CD4-positive, CD25-positive, alpha-beta regulatory T cell (primary cell): Measurements from ENCODE around the gene CD40. TPM values are rescaled to one million over a fixed set of nuclear protein-coding genes. Genes with fewer than 3 reads are reported as not detected.

Experiments
- ATAC-seq, 2 donors: fragments of 150-1000 bp; cut with Tn5 transposase; one replicate each; pipeline ENCODE4 v1.10.0; 2021; ENCODE audit warnings: low read depth in 2 of 2, moderate number of reproducible peaks in 2 of 2, moderate library complexity in 1 of 2
- DNase-seq, 3 donors: peaks; one replicate each; pipeline versions ENCODE4 v3.0.0 to v3.0.0-alpha.2; 2012 to 2022; ENCODE audit warnings: mixed read lengths in 1 of 3
- H3K27ac ChIP-seq: one replicate; pipeline ENCODE4 v1.7.0; 2013; ENCODE audit warnings: mild to moderate bottlenecking, low read length; ENCODE audit not compliant: insufficient read depth, poor library complexity, severe bottlenecking
- H3K27me3 ChIP-seq: one replicate; pipeline ENCODE4 v1.7.0; 2013; ENCODE audit warnings: low read length; ENCODE audit not compliant: control insufficient read depth, insufficient read depth
- H3K36me3 ChIP-seq: one replicate; pipeline ENCODE4 v1.7.0; 2013; ENCODE audit warnings: mild to moderate bottlenecking, low read length, moderate library complexity; ENCODE audit not compliant: control insufficient read depth, insufficient read depth
- H3K4me1 ChIP-seq: 2 replicates; pipeline ENCODE4 v1.7.0; 2013; ENCODE audit warnings: mild to moderate bottlenecking, low read length; ENCODE audit not compliant: insufficient read depth, control insufficient read depth, poor library complexity, severe bottlenecking
- H3K4me3 ChIP-seq: one replicate; pipeline ENCODE4 v1.7.0; 2013; ENCODE audit warnings: low read depth, mild to moderate bottlenecking, low read length, moderate library complexity
- H3K9me3 ChIP-seq, 2 experiments: 1 replicate in 1 of 2; 2 replicates in 1 of 2; pipeline ENCODE4 v1.7.0; 2013; ENCODE audit warnings: low read length in 2 of 2, mild to moderate bottlenecking in 1 of 2, moderate library complexity in 1 of 2; ENCODE audit not compliant: control insufficient read depth in 2 of 2
- H3K27ac Mint-ChIP-seq, 3 donors: one replicate each; pipeline ENCODE4 v1.8.0; 2020 to 2022; ENCODE audit warnings: mild to moderate bottlenecking in 3 of 3, mixed read lengths in 3 of 3, moderate library complexity in 2 of 3
- H3K27me3 Mint-ChIP-seq: one replicate; pipeline ENCODE4 v1.8.0; 2022; ENCODE audit warnings: mild to moderate bottlenecking, mixed read lengths
- H3K36me3 Mint-ChIP-seq: one replicate; pipeline ENCODE4 v1.8.0; 2020; ENCODE audit warnings: mixed read lengths
- H3K4me1 Mint-ChIP-seq, 4 donors: one replicate each; pipeline ENCODE4 v1.8.0; 2020 to 2022; ENCODE audit warnings: mixed read lengths in 4 of 4, mild to moderate bottlenecking in 1 of 4
- H3K4me3 Mint-ChIP-seq, 4 donors: one replicate each; pipeline ENCODE4 v1.8.0; 2020 to 2022; ENCODE audit warnings: mild to moderate bottlenecking in 4 of 4, mixed read lengths in 4 of 4, moderate library complexity in 3 of 4
- H3K9me3 Mint-ChIP-seq, 7 donors: one replicate each; pipeline ENCODE4 v1.8.0; 2020 to 2022; ENCODE audit warnings: mixed read lengths in 7 of 7, mild to moderate bottlenecking in 3 of 7, moderate library complexity in 2 of 7
- polyA plus RNA-seq, 4 donors: library from polyadenylated mRNA; unstranded; fragments of 300-500 nt; fragmentation: Illumina TruSeq; gene quantifications; one replicate each; pipeline ENCODE4 v1.2.3, GENCODE V29; 2021
- total RNA-seq: library from RNA; stranded (reverse); gene quantifications from one replicate; pipeline ENCODE4 v1.2.3, GENCODE V29; 2022

CD40 gene
- total RNA-seq (1.7 TPM), polyA plus RNA-seq (1 to 10 TPM; 3.9 to 8.7 (median 7.5) TPM)

GRCh38 chr20:46117704-46118467, at the start of gene CD40:
Gene CD40 (plus strand): TSS chr20:46118314. CDS start chr20:46118344, 30 bp downstream.
- DNase-seq (peak; percentile 64 to 75 (median 65)), ATAC-seq (peak; percentile 78)
- Histone ChIP-seq H3K27me3 (peaks cover 3% of the 10 kb centered on the region), H3K4me1 (peaks cover 16% of the 10 kb centered on the region), H3K27ac (peak within 1 kb of the TSS; percentile 43), H3K4me3 (peak within 1 kb of the TSS; percentile 62), H3K9me3 (no peaks in the 10 kb centered on the region), H3K36me3 (no peaks in the 10 kb centered on the region)
- Mint-ChIP-seq H3K9me3 (peaks cover 0 to 3% (median 0%) of the 10 kb centered on the region in 7 donors), H3K4me3 (peak within 1 kb of the TSS; percentile 85 to 98 (median 94)), H3K27ac (peak within 1 kb of the TSS; percentile 58 to 93 (median 85)), H3K36me3 (no peaks in the 10 kb centered on the region), H3K4me1 (peaks cover 0 to 28% (median 12%) of the 10 kb centered on the region in 4 donors), H3K27me3 (peaks cover 23% of the 10 kb centered on the region)

GRCh38 chr20:46070215-46070900, 47.8 kb upstream of the CD40 start:
- H3K4me3 Mint-ChIP-seq = no peak overlapping the region
- peaks cover 34% of the 10 kb centered on the region for H3K36me3 Mint-ChIP-seq
- H3K27me3 Mint-ChIP-seq = no peaks in the 10 kb centered on the region
- Histone ChIP-seq H3K27me3 (no peaks in the 10 kb centered on the region), H3K4me1 (no peaks in the 10 kb centered on the region), H3K4me3 (no peak overlapping the region), H3K36me3 (peaks cover 69% of the 10 kb centered on the region), H3K27ac (no peak overlapping the region), H3K9me3 (no peaks in the 10 kb centered on the region)
- DNase-seq (no peak), ATAC-seq (no peak)
- no peak overlapping the region for H3K27ac Mint-ChIP-seq
- H3K4me1 Mint-ChIP-seq = peaks cover 6 to 9% (median 8%) of the 10 kb centered on the region in 4 donors
- H3K9me3 Mint-ChIP-seq = no peaks in the 10 kb centered on the region

GRCh38 chr20:46071573-46071972, 46.5 kb upstream of the CD40 start:
- no peaks in the 10 kb centered on the region for H3K27me3 ChIP-seq
- H3K9me3 Mint-ChIP-seq = no peaks in the 10 kb centered on the region
- no peaks in the 10 kb centered on the region for H3K27me3 Mint-ChIP-seq
- H3K36me3 ChIP-seq = peaks cover 65% of the 10 kb centered on the region
- H3K36me3 Mint-ChIP-seq = peaks cover 37% of the 10 kb centered on the region
- H3K4me3 ChIP-seq = no peak overlapping the region
- DNase-seq = no peak
- no peak overlapping the region for H3K27ac Mint-ChIP-seq
- no peaks in the 10 kb centered on the region for H3K4me1 ChIP-seq
- H3K4me1 Mint-ChIP-seq = peaks cover 6 to 13% (median 8%) of the 10 kb centered on the region in 4 donors
- no peak overlapping the region for H3K4me3 Mint-ChIP-seq
- H3K9me3 ChIP-seq = no peaks in the 10 kb centered on the region
- ATAC-seq = no peak
- no peak overlapping the region for H3K27ac ChIP-seq

- Histone ChIP-seq H3K9me3 (no peaks in the 10 kb centered on the region), H3K27me3 (no peaks in the 10 kb centered on the region), H3K27ac (no peak overlapping the region), H3K4me3 (no peak overlapping the region), H3K4me1 (no peaks in the 10 kb centered on the region), H3K36me3 (peaks cover 61% of the 10 kb centered on the region)
- no peaks in the 10 kb centered on the region for H3K9me3 Mint-ChIP-seq
- ATAC-seq (no peak), DNase-seq (no peak)
- H3K27me3 Mint-ChIP-seq = no peaks in the 10 kb centered on the region
- H3K4me1 Mint-ChIP-seq = peaks cover 6 to 13% (median 8%) of the 10 kb centered on the region in 4 donors
- no peak overlapping the region for H3K27ac Mint-ChIP-seq
- no peak overlapping the region for H3K4me3 Mint-ChIP-seq
- peaks cover 38% of the 10 kb centered on the region for H3K36me3 Mint-ChIP-seq
Measured at GRCh38 chr20:46073024-46073423, 45.1 kb upstream of the CD40 start.

GRCh38 chr20:46073443-46073842, 44.7 kb upstream of the CD40 start:
- Histone ChIP-seq H3K9me3 (no peaks in the 10 kb centered on the region), H3K27ac (no peak overlapping the region), H3K27me3 (no peaks in the 10 kb centered on the region), H3K4me1 (no peaks in the 10 kb centered on the region), H3K4me3 (no peak overlapping the region), H3K36me3 (peaks cover 61% of the 10 kb centered on the region)
- Mint-ChIP-seq H3K9me3 (no peaks in the 10 kb centered on the region), H3K4me3 (no peak overlapping the region), H3K27ac (no peak overlapping the region), H3K4me1 (peaks cover 6 to 13% (median 8%) of the 10 kb centered on the region in 4 donors), H3K27me3 (no peaks in the 10 kb centered on the region), H3K36me3 (peaks cover 34% of the 10 kb centered on the region)
- no peak for DNase-seq
- ATAC-seq = no peak

GRCh38 chr20:46074006-46074405, 44.1 kb upstream of the CD40 start:
- no peaks in the 10 kb centered on the region for H3K4me1 ChIP-seq
- Mint-ChIP-seq H3K4me1 (peaks cover 6 to 13% (median 9%) of the 10 kb centered on the region in 4 donors), H3K27ac (no peak overlapping the region), H3K27me3 (no peaks in the 10 kb centered on the region), H3K36me3 (peaks cover 33% of the 10 kb centered on the region), H3K9me3 (no peaks in the 10 kb centered on the region), H3K4me3 (no peak overlapping the region)
- ATAC-seq (no peak), DNase-seq (no peak)
- no peak overlapping the region for H3K27ac ChIP-seq
- H3K4me3 ChIP-seq = no peak overlapping the region
- H3K36me3 ChIP-seq = peaks cover 61% of the 10 kb centered on the region
- no peaks in the 10 kb centered on the region for H3K27me3 ChIP-seq
- H3K9me3 ChIP-seq = no peaks in the 10 kb centered on the region

GRCh38 chr20:46076806-46077205, 41.3 kb upstream of the CD40 start:
- Mint-ChIP-seq H3K4me3 (no peak overlapping the region), H3K36me3 (peaks cover 42% of the 10 kb centered on the region), H3K27ac (no peak overlapping the region), H3K4me1 (peaks cover 15 to 30% (median 22%) of the 10 kb centered on the region in 4 donors), H3K9me3 (no peaks in the 10 kb centered on the region), H3K27me3 (no peaks in the 10 kb centered on the region)
- DNase-seq = no peak
- H3K9me3 ChIP-seq = no peaks in the 10 kb centered on the region
- ATAC-seq = no peak
- no peaks in the 10 kb centered on the region for H3K4me1 ChIP-seq
- no peak overlapping the region for H3K4me3 ChIP-seq
- H3K36me3 ChIP-seq = peaks cover 58% of the 10 kb centered on the region
- no peak overlapping the region for H3K27ac ChIP-seq
- H3K27me3 ChIP-seq = no peaks in the 10 kb centered on the region
